ENCODE data around the gene SPARC. TPM values are rescaled to one million over a fixed set of nuclear protein-coding genes. Genes with fewer than 3 reads are reported as not detected.

The SPARC gene
- total and polyA plus RNA-seq, 5 donors from 2014 or later, result 34.6 TPM; not detected in 4

GRCh38 chr5:151662805-151663204 is 23.9 kb downstream of the SPARC start:
- Histone ChIP-seq H3K4me1 (ENCODE audit: control insufficient read depth, insufficient read depth, low read length, poor library complexity, severe bottlenecking) (peaks cover 5% of the 10 kb centered on the region), H3K36me3 (ENCODE audit: control insufficient read depth, insufficient read depth, low read length) (no peaks in the 10 kb centered on the region), H3K27ac (ENCODE audit: insufficient read depth, low read length, poor library complexity, severe bottlenecking) (no peak overlapping the region), H3K4me3 (ENCODE audit: low read depth, low read length) (no peak overlapping the region), H3K27me3 (ENCODE audit: control insufficient read depth, insufficient read depth, low read length) (peaks cover 4% of the 10 kb centered on the region), H3K9me3 (ENCODE audit: control insufficient read depth in 2 of 2, low read length in 2 of 2) (no peaks in the 10 kb centered on the region)
- Mint-ChIP-seq H3K4me3 (no peak overlapping the region), H3K27ac (peak overlapping the region in 2 of 3 donors; percentile 26 to 78), H3K4me1 (peaks cover 0 to 3% (median 1%) of the 10 kb centered on the region in 4 donors), H3K36me3 (no peaks in the 10 kb centered on the region), H3K27me3 (peaks cover 19% of the 10 kb centered on the region), H3K9me3 (no peaks in the 10 kb centered on the region)
- ATAC-seq (ENCODE audit: low read depth in 2 of 2) (no peak), DNase-seq (no peak)

- peak overlapping the region in 1 of 3 donors; percentile 26 for H3K27ac Mint-ChIP-seq
- Histone ChIP-seq H3K4me1 (ENCODE audit: control insufficient read depth, insufficient read depth, low read length, poor library complexity, severe bottlenecking) (peaks cover 5% of the 10 kb centered on the region), H3K4me3 (ENCODE audit: low read depth, low read length) (no peak overlapping the region), H3K9me3 (ENCODE audit: control insufficient read depth in 2 of 2, low read length in 2 of 2) (no peaks in the 10 kb centered on the region), H3K27ac (ENCODE audit: insufficient read depth, low read length, poor library complexity, severe bottlenecking) (no peak overlapping the region), H3K36me3 (ENCODE audit: control insufficient read depth, insufficient read depth, low read length) (no peaks in the 10 kb centered on the region), H3K27me3 (ENCODE audit: control insufficient read depth, insufficient read depth, low read length) (peaks cover 4% of the 10 kb centered on the region)
- H3K27me3 Mint-ChIP-seq, result peaks cover 19% of the 10 kb centered on the region
- ATAC-seq (ENCODE audit: low read depth in 2 of 2) (no peak), DNase-seq (peak in 1 of 3 donors; percentile 17)
- no peaks in the 10 kb centered on the region for H3K36me3 Mint-ChIP-seq
- peaks cover 0 to 3% (median 1%) of the 10 kb centered on the region in 4 donors for H3K4me1 Mint-ChIP-seq
- no peaks in the 10 kb centered on the region for H3K9me3 Mint-ChIP-seq
- H3K4me3 Mint-ChIP-seq, result no peak overlapping the region
Observed at GRCh38 chr5:151661968-151662732, 24.6 kb downstream of the SPARC start.

- H3K27me3 Mint-ChIP-seq, result peaks cover 30% of the 10 kb centered on the region
- Histone ChIP-seq H3K36me3 (ENCODE audit: control insufficient read depth, insufficient read depth, low read length) (no peaks in the 10 kb centered on the region), H3K27me3 (ENCODE audit: control insufficient read depth, insufficient read depth, low read length) (peaks cover 4% of the 10 kb centered on the region), H3K27ac (ENCODE audit: insufficient read depth, low read length, poor library complexity, severe bottlenecking) (no peak overlapping the region), H3K9me3 (ENCODE audit: control insufficient read depth in 2 of 2, low read length in 2 of 2) (no peaks in the 10 kb centered on the region), H3K4me3 (ENCODE audit: low read depth, low read length) (no peak overlapping the region), H3K4me1 (ENCODE audit: control insufficient read depth, insufficient read depth, low read length, poor library complexity, severe bottlenecking) (peaks cover 5% of the 10 kb centered on the region)
- H3K27ac Mint-ChIP-seq, result no peak overlapping the region
- ATAC-seq (ENCODE audit: low read depth in 2 of 2) (no peak), DNase-seq (no peak)
- no peaks in the 10 kb centered on the region for H3K36me3 Mint-ChIP-seq
- no peak overlapping the region for H3K4me3 Mint-ChIP-seq
- no peaks in the 10 kb centered on the region for H3K9me3 Mint-ChIP-seq
- H3K4me1 Mint-ChIP-seq, result peaks cover 0 to 3% (median 1%) of the 10 kb centered on the region in 4 donors
Observed at GRCh38 chr5:151660616-151661495, 25.9 kb downstream of the SPARC start.

GRCh38 chr5:151659001-151659754 is 27.5 kb downstream of the SPARC start:
- Mint-ChIP-seq H3K4me1 (peaks cover 0 to 3% (median 1%) of the 10 kb centered on the region in 4 donors), H3K9me3 (no peaks in the 10 kb centered on the region), H3K4me3 (no peak overlapping the region), H3K36me3 (no peaks in the 10 kb centered on the region), H3K27ac (peak overlapping the region in 2 of 3 donors; percentile 14 to 44), H3K27me3 (peaks cover 25% of the 10 kb centered on the region)
- peak; percentile 86 to 91 for ATAC-seq (ENCODE audit: low read depth in 2 of 2)
- Histone ChIP-seq H3K27ac (ENCODE audit: insufficient read depth, low read length, poor library complexity, severe bottlenecking) (no peak overlapping the region), H3K4me3 (ENCODE audit: low read depth, low read length) (no peak overlapping the region), H3K9me3 (ENCODE audit: control insufficient read depth in 2 of 2, low read length in 2 of 2) (no peaks in the 10 kb centered on the region), H3K36me3 (ENCODE audit: control insufficient read depth, insufficient read depth, low read length) (no peaks in the 10 kb centered on the region), H3K4me1 (ENCODE audit: control insufficient read depth, insufficient read depth, low read length, poor library complexity, severe bottlenecking) (peaks cover 5% of the 10 kb centered on the region), H3K27me3 (ENCODE audit: control insufficient read depth, insufficient read depth, low read length) (peaks cover 4% of the 10 kb centered on the region)
- DNase-seq, result peak; percentile 66 to 75 (median 75)

- ATAC-seq (ENCODE audit: low read depth in 2 of 2) (no peak), DNase-seq (no peak)
- H3K4me3 ChIP-seq (ENCODE audit: low read depth, low read length), result no peak overlapping the region
- Mint-ChIP-seq H3K36me3 (no peaks in the 10 kb centered on the region), H3K4me3 (no peak overlapping the region), H3K27me3 (peaks cover 38% of the 10 kb centered on the region), H3K4me1 (peaks cover 0 to 3% (median 0%) of the 10 kb centered on the region in 4 donors), H3K27ac (no peak overlapping the region), H3K9me3 (no peaks in the 10 kb centered on the region)
- no peaks in the 10 kb centered on the region for H3K9me3 ChIP-seq (ENCODE audit: control insufficient read depth in 2 of 2, low read length in 2 of 2)
- peaks cover 4% of the 10 kb centered on the region for H3K27me3 ChIP-seq (ENCODE audit: control insufficient read depth, insufficient read depth, low read length)
- H3K36me3 ChIP-seq (ENCODE audit: control insufficient read depth, insufficient read depth, low read length), result no peaks in the 10 kb centered on the region
- H3K4me1 ChIP-seq (ENCODE audit: control insufficient read depth, insufficient read depth, low read length, poor library complexity, severe bottlenecking), result peaks cover 5% of the 10 kb centered on the region
- no peak overlapping the region for H3K27ac ChIP-seq (ENCODE audit: insufficient read depth, low read length, poor library complexity, severe bottlenecking)
Observed at GRCh38 chr5:151657114-151657513, 29.6 kb downstream of the SPARC start.

GRCh38 chr5:151656311-151656710 is 30.4 kb downstream of the SPARC start:
- H3K9me3 Mint-ChIP-seq, result no peaks in the 10 kb centered on the region
- Histone ChIP-seq H3K36me3 (ENCODE audit: control insufficient read depth, insufficient read depth, low read length) (no peaks in the 10 kb centered on the region), H3K9me3 (ENCODE audit: control insufficient read depth in 2 of 2, low read length in 2 of 2) (no peaks in the 10 kb centered on the region), H3K27me3 (ENCODE audit: control insufficient read depth, insufficient read depth, low read length) (peaks cover 4% of the 10 kb centered on the region), H3K4me3 (ENCODE audit: low read depth, low read length) (no peak overlapping the region), H3K27ac (ENCODE audit: insufficient read depth, low read length, poor library complexity, severe bottlenecking) (no peak overlapping the region), H3K4me1 (ENCODE audit: control insufficient read depth, insufficient read depth, low read length, poor library complexity, severe bottlenecking) (peaks cover 5% of the 10 kb centered on the region)
- no peak overlapping the region for H3K27ac Mint-ChIP-seq
- DNase-seq (no peak), ATAC-seq (ENCODE audit: low read depth in 2 of 2) (no peak)
- H3K36me3 Mint-ChIP-seq, result no peaks in the 10 kb centered on the region
- H3K27me3 Mint-ChIP-seq, result peaks cover 43% of the 10 kb centered on the region
- peaks cover 0 to 6% (median 2%) of the 10 kb centered on the region in 4 donors for H3K4me1 Mint-ChIP-seq
- no peak overlapping the region for H3K4me3 Mint-ChIP-seq

- Mint-ChIP-seq H3K36me3 (no peaks in the 10 kb centered on the region), H3K4me3 (no peak overlapping the region), H3K9me3 (no peaks in the 10 kb centered on the region), H3K4me1 (peaks cover 0 to 4% (median 2%) of the 10 kb centered on the region in 4 donors), H3K27me3 (peaks cover 44% of the 10 kb centered on the region), H3K27ac (no peak overlapping the region)
- ATAC-seq (ENCODE audit: low read depth in 2 of 2) (peak; percentile 79 to 81), DNase-seq (peak; percentile 54 to 78 (median 70))
- Histone ChIP-seq H3K27me3 (ENCODE audit: control insufficient read depth, insufficient read depth, low read length) (no peaks in the 10 kb centered on the region), H3K9me3 (ENCODE audit: control insufficient read depth in 2 of 2, low read length in 2 of 2) (no peaks in the 10 kb centered on the region), H3K36me3 (ENCODE audit: control insufficient read depth, insufficient read depth, low read length) (no peaks in the 10 kb centered on the region), H3K27ac (ENCODE audit: insufficient read depth, low read length, poor library complexity, severe bottlenecking) (no peak overlapping the region), H3K4me1 (ENCODE audit: control insufficient read depth, insufficient read depth, low read length, poor library complexity, severe bottlenecking) (no peaks in the 10 kb centered on the region), H3K4me3 (ENCODE audit: low read depth, low read length) (no peak overlapping the region)
Observed at GRCh38 chr5:151651997-151652645, 34.6 kb downstream of the SPARC start.

Data from CD4-positive, CD25-positive, alpha-beta regulatory T cell (primary cell).